Measurements from ENCODE around the gene MEGF11. TPM values are rescaled to one million over a fixed set of nuclear protein-coding genes. Genes with fewer than 3 reads are reported as not detected.

The MEGF11 gene
- total RNA-seq, 1 experiment from 2014 or later: 2.3 TPM

GRCh38 chr15:66019368-66019767 is 234.2 kb downstream of the MEGF11 start:
- ATAC-seq (no peak; the same call in 1 of the 2 replicates), DNase-seq (ENCODE audit: low read depth, low spot score) (no peak)
- no peak overlapping the region for H2AFZ ChIP-seq (ENCODE audit: low read depth, low read length, poor library complexity, severe bottlenecking)
- H3K9ac ChIP-seq (ENCODE audit: low read length): no peak overlapping the region
- no peak overlapping the region for H3K4me3 ChIP-seq (replicated peaks in 1 of 2; ENCODE audit: low read depth in 1 of 2, low read length in 2 of 2)
- no peaks in the 10 kb centered on the region for H3K36me3 ChIP-seq (ENCODE audit: control insufficient read depth in 1 of 2, insufficient read depth in 2 of 2, low read length in 2 of 2)
- BruUV-seq (replicated peaks): no TSS peak
- H3K9me2 ChIP-seq (ENCODE audit: insufficient read depth): no peaks in the 10 kb centered on the region
- H3K4me2 ChIP-seq (ENCODE audit: low read length): no peak overlapping the region
- RAD21 ChIA-PET (ENCODE audit: low non-redundant PET in 1 of 2, low total read pairs in 2 of 2, uncharacterized antibody in 2 of 2, unreplicated experiment in 2 of 2): no interaction called here
- no peaks in the 10 kb centered on the region for H3K9me3 ChIP-seq (ENCODE audit: control insufficient read depth in 1 of 2, insufficient read depth in 1 of 2, low read depth in 1 of 2, low read length in 2 of 2)
- no peaks in the 10 kb centered on the region for H4K20me1 ChIP-seq (ENCODE audit: insufficient read depth)
- no peaks in the 10 kb centered on the region for H3K4me1 ChIP-seq (ENCODE audit: control insufficient read depth in 1 of 2, insufficient read depth in 2 of 2, low read length in 2 of 2)
- intact Hi-C loops (cut with micrococcal nuclease): no loop called here
- POLR2A ChIA-PET: no interaction called here
- H3K27ac ChIP-seq (ENCODE audit: low read depth, low read length): no peak overlapping the region
- TF ChIP-seq RAD21 (IDR thresholded peaks at IDR 0.05; ENCODE audit: low read depth): no peak
- TF ChIP-seq YY1 (IDR thresholded peaks at IDR 0.05; ENCODE audit: extremely low read depth, insufficient replicate concordance, low read depth, low read length): no peak
- no peak for TF ChIP-seq ZNF274 (IDR thresholded peaks at IDR 0.05; ENCODE audit: low read depth, low read length)
- no peak for TF ChIP-seq ELF1 (IDR thresholded peaks at IDR 0.05; ENCODE audit: borderline replicate concordance, low read depth)
- TF ChIP-seq TCF7L2 (IDR thresholded peaks at IDR 0.05; ENCODE audit: borderline replicate concordance, extremely low read depth, insufficient read depth, insufficient read length): no peak
- TF ChIP-seq, protein P1, sequence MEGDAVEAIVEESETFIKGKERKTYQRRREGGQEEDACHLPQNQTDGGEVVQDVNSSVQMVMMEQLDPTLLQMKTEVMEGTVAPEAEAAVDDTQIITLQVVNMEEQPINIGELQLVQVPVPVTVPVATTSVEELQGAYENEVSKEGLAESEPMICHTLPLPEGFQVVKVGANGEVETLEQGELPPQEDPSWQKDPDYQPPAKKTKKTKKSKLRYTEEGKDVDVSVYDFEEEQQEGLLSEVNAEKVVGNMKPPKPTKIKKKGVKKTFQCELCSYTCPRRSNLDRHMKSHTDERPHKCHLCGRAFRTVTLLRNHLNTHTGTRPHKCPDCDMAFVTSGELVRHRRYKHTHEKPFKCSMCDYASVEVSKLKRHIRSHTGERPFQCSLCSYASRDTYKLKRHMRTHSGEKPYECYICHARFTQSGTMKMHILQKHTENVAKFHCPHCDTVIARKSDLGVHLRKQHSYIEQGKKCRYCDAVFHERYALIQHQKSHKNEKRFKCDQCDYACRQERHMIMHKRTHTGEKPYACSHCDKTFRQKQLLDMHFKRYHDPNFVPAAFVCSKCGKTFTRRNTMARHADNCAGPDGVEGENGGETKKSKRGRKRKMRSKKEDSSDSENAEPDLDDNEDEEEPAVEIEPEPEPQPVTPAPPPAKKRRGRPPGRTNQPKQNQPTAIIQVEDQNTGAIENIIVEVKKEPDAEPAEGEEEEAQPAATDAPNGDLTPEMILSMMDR (IDR thresholded peaks at IDR 0.05 in 2 of 3, conservative IDR thresholded peaks at IDR 0.05 in 1 of 3; ENCODE audit: borderline replicate concordance in 1 of 3, insufficient read depth in 1 of 3, low read depth in 2 of 3, low read length in 2 of 3): no peak
- TF ChIP-seq MAX (IDR thresholded peaks at IDR 0.05): no peak
- no peak for TF ChIP-seq POLR2AphosphoS5 (IDR thresholded peaks at IDR 0.05; ENCODE audit: low read depth, low read length)
- no peak for TF ChIP-seq ZFX (IDR thresholded peaks at IDR 0.05)
- TF ChIP-seq ATF3 (IDR thresholded peaks at IDR 0.05): no peak
- H3K27me3 ChIP-seq (ENCODE audit: insufficient read depth, low read length): no peaks in the 10 kb centered on the region
- no peaks in the 10 kb centered on the region for H3K79me2 ChIP-seq (ENCODE audit: insufficient read depth, low read length)
- CTCF ChIA-PET: no interaction called here
